Fibroblast of pulmonary artery (primary cell): ENCODE results near the gene USP25.

ENCODE experiments used
- DNase-seq: peaks from one replicate; pipeline ENCODE4 v3.0.0-alpha.2; 2010; ENCODE audit warnings: low read depth
- H3K4me3 ChIP-seq: replicated peaks from 2 replicates; pipeline ENCODE4 v1.5.1; 2011; ENCODE audit warnings: low read depth, mild to moderate bottlenecking, control low read depth, low read length, moderate library complexity
- TF ChIP-seq, protein P1 (sequence below): IDR thresholded peaks from 2 replicates; pipeline ENCODE4 v1.5.1; 2011; ENCODE audit warnings: mild to moderate bottlenecking, control low read depth, low read length, inconsistent platforms; ENCODE audit errors: missing control alignments

USP25 gene

DNA sequence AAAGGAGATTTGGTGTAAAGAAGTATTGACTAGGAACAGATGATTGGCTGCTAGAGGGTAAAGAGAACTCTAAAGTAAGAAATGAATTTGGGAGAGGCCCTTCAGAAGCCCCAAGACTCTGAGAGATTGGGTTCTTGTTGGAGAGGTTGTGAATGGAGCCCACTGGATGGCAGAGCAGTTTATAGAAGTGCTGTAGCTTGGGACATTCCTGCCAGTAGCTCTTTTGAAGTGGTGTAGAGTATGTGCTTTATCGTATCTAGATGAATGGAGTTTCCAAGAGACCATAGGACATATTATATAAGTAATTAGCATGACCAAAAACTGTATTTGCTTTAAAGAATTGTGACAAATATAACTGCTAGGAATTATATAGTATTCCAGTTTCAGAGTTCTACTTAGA, 21.3 kb downstream of the USP25 start:
- TF ChIP-seq, protein P1, sequence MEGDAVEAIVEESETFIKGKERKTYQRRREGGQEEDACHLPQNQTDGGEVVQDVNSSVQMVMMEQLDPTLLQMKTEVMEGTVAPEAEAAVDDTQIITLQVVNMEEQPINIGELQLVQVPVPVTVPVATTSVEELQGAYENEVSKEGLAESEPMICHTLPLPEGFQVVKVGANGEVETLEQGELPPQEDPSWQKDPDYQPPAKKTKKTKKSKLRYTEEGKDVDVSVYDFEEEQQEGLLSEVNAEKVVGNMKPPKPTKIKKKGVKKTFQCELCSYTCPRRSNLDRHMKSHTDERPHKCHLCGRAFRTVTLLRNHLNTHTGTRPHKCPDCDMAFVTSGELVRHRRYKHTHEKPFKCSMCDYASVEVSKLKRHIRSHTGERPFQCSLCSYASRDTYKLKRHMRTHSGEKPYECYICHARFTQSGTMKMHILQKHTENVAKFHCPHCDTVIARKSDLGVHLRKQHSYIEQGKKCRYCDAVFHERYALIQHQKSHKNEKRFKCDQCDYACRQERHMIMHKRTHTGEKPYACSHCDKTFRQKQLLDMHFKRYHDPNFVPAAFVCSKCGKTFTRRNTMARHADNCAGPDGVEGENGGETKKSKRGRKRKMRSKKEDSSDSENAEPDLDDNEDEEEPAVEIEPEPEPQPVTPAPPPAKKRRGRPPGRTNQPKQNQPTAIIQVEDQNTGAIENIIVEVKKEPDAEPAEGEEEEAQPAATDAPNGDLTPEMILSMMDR = no peak
- DNase-seq = no peak
- H3K4me3 ChIP-seq = no peak overlapping the region

DNA sequence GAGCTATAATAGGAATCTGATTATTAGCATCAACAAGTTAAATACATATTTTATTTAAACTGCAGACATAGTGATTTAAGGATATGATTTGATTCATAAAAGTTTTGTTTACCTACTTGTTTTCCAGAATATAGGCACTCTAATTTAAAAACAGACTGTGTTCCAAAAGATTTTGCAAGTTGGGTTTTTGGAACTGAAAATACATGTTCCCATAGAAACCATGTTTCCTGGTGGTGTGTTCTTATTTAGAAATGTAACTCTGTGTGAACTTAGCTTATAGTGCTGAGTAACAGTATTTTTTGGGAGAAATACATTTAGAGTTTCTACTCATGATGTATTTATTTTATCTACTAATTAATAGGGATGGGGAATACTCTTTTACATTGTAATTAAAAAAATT, 21.8 kb downstream of the USP25 start:
- H3K4me3 ChIP-seq = no peak overlapping the region
- DNase-seq = peak; percentile 39
- TF ChIP-seq, protein P1 = no peak

DNA sequence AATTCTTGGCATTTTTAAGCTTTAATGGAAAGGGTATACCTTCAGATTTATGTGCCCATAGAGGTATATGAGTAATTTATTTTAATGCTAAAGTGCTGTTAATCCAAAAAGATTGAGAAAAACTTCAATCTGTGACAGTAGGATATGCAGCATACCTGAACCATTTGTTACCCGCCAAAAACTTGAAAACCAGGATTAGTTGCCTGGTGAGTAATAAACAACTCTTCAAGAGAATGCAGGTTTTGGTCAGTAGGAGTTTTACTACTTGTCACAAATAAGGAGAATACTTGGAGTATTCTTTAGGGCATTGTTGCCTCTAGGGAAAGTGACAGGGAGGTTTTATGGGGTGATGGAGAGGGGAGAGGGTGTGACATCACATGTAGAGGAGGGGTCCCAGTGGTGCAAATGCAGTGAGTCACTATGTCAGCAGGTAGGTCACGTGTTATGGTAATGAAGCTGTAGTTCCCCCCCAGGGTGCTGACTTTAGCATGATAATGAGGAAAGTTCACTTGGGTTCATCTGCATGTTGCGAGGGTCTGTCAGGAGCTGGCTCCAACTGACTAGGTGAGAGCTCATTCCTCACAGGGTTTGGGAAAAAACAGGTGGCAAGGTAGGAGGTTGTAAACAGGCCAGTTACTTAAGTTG, 23.1 kb downstream of the USP25 start:
- TF ChIP-seq, protein P1 = no peak

DNA sequence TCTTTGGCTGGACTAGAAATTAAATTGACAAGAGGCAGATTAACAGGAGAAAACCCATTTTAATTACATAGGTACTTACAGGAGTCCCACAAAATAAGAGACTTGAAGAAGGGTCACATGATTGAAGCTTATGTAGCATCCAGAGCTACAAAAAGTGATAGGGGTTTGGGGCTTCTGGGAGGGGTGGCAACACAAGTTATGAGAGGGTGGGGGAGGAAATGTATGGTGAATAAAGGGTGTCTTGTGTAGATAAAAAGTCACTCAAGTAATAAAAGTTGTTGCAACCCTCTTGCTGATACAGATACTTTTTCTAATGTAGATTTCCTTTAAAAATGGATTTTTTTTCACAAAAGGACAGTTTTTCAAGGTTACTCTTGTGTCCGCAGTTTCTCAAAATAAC, 24.0 kb downstream of the USP25 start:
- no peak overlapping the region for H3K4me3 ChIP-seq
- TF ChIP-seq, protein P1 = no peak
- DNase-seq = no peak

More for the DNA sequence above, 23.1 kb downstream of the USP25 start:
- DNase-seq = no peak
- no peak overlapping the region for H3K4me3 ChIP-seq

DNA sequence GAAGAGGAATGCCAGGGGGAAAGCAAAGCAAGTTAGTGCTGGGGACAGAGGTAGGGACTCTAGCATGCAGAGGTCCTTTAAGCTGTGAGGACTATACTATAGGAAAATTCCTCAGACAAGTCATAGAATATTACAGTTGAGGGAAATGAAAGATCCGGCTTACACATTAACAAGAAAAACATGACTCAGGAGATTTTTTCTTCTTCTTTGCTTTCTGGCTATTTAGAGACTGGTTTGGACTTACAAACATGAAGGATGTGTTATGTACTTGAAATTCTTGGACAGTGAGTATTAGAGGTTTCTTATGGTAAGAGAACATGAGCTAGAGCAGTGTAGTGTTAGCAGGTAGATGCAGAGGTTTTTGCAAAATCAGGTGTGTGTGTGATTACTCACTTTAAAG, 24.9 kb downstream of the USP25 start:
- H3K4me3 ChIP-seq = no peak overlapping the region
- peak; percentile 29 for DNase-seq
- TF ChIP-seq, protein P1 = no peak

DNA sequence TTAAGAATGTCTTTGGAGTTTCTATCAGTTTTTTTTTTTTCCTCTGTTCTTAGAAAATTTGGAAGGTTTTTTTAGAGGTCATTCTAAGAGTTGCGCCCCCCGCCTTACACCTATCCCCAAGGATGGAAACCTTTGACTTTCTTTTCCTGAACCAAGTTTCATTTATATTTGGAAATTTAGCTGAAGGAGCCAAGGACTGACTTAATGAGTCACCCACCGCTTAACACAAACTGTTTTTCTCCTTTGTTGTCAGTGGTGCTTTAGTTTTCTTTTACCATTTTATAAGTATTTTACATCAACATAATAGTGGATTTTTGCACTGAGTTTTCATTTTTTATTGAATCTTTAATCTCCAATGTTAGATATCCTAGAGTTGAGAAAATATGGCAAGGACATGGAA, 25.3 kb downstream of the USP25 start:
- TF ChIP-seq, protein P1 = no peak

DNA sequence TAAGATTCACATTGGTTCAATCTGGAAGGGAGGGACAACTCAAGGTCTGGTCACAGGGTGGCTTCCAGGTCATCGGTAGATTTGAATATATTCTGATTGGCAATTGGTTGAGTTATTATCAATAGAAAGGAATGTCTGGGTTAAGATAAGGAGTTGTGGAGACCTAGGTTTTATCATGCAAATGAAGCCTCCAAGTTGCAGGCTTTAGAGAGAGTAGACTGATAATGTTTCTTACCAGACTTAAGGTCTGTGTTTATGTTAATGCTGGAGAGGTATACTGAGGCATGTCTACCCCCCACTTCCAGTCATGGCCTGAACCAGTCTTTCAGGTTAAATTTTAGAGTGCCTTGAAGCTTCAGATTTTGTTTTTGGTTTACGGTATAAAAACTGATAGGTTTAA, 29.7 kb downstream of the USP25 start:
- no peak for DNase-seq
- H3K4me3 ChIP-seq = no peak overlapping the region
- TF ChIP-seq, protein P1 = no peak

More for the DNA sequence above, 25.3 kb downstream of the USP25 start:
- DNase-seq = no peak
- no peak overlapping the region for H3K4me3 ChIP-seq
